ENCODE results near the gene MAPK11. TPM values are rescaled to one million over a fixed set of nuclear protein-coding genes. Genes with fewer than 3 reads are reported as not detected.

Gene MAPK11
- total and polyA plus RNA-seq, 9 donors = 0.92 to 31.6 (median 12.0) TPM

DNA sequence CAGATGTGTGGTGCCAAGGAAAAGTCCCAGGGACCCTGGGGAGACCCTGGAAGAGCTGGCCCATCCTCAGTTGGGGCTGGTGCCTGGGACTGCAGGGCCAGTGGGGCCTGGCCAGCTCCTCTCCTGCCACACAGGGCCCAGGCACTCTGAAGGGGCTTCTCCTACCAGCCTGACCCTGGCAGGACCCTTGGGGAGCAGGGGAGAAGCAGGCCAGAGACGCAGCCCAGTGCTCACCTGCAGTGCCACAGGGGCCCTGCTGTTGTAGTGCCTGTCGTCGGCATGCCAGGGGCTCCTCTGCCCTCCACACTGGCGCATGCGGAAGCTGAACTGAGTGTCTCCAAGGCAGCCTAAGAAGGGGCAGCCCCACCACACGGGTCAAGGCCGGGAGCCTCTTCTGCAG, 47.5 kb upstream of the MAPK11 start:
- H3K27me3 ChIP-seq = no peaks in the 10 kb centered on the region
- no peak overlapping the region for H3K27ac ChIP-seq
- H3K9me3 ChIP-seq = no peaks in the 10 kb centered on the region
- TF ChIP-seq, protein P1, sequence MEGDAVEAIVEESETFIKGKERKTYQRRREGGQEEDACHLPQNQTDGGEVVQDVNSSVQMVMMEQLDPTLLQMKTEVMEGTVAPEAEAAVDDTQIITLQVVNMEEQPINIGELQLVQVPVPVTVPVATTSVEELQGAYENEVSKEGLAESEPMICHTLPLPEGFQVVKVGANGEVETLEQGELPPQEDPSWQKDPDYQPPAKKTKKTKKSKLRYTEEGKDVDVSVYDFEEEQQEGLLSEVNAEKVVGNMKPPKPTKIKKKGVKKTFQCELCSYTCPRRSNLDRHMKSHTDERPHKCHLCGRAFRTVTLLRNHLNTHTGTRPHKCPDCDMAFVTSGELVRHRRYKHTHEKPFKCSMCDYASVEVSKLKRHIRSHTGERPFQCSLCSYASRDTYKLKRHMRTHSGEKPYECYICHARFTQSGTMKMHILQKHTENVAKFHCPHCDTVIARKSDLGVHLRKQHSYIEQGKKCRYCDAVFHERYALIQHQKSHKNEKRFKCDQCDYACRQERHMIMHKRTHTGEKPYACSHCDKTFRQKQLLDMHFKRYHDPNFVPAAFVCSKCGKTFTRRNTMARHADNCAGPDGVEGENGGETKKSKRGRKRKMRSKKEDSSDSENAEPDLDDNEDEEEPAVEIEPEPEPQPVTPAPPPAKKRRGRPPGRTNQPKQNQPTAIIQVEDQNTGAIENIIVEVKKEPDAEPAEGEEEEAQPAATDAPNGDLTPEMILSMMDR (IDR thresholded peaks at IDR 0.05) = no peak
- TF ChIP-seq EP300 (IDR thresholded peaks at IDR 0.05) (no peak), POLR2A (IDR thresholded peaks at IDR 0.05) (no peak)
- 85 to 89% (median 87%) methylated on average over 7 of the region's 7 CpGs for WGBS, 3 donors
- no peaks in the 10 kb centered on the region for H3K4me1 ChIP-seq (ENCODE audit: insufficient read depth)
- intact Hi-C loops (cut with DNase I) = no loop called here
- no peak overlapping the region for H3K4me3 ChIP-seq
- H3K36me3 ChIP-seq = no peaks in the 10 kb centered on the region
- DNase-seq = no peak

DNA sequence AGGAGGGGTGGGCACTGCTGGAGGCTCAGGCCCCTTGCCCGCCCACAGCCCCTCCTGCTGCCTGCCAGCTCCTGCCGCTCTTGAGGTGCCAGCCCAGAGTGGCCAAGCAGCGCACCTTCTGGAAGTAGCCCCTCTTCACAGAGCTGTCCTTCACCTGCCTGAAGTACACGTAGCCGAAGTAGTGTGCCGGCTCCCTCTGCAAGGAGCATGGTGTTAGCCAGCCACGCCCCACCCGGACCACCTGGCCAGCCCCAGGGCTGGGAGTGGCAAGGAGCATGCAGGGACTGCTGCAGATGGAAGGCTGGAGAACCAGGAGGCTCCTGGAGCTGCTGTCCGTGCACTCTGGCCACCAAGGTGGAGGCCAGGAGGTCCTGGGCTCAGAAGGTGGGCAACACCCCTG, 47.0 kb upstream of the MAPK11 start:
- intact Hi-C loops (cut with DNase I) = no loop called here
- 90 to 94% (median 91%) methylated on average over 9 of the region's 9 CpGs for WGBS, 3 donors
- TF ChIP-seq POLR2A (IDR thresholded peaks at IDR 0.05) = no peak
- TF ChIP-seq, protein P1 (IDR thresholded peaks at IDR 0.05) = no peak
- no peak for TF ChIP-seq EP300 (IDR thresholded peaks at IDR 0.05)
- DNase-seq = no peak
- no peaks in the 10 kb centered on the region for H3K36me3 ChIP-seq
- H3K27me3 ChIP-seq = no peaks in the 10 kb centered on the region
- H3K9me3 ChIP-seq = no peaks in the 10 kb centered on the region
- H3K4me1 ChIP-seq (ENCODE audit: insufficient read depth) = no peaks in the 10 kb centered on the region
- no peak overlapping the region for H3K4me3 ChIP-seq
- no peak overlapping the region for H3K27ac ChIP-seq

DNA sequence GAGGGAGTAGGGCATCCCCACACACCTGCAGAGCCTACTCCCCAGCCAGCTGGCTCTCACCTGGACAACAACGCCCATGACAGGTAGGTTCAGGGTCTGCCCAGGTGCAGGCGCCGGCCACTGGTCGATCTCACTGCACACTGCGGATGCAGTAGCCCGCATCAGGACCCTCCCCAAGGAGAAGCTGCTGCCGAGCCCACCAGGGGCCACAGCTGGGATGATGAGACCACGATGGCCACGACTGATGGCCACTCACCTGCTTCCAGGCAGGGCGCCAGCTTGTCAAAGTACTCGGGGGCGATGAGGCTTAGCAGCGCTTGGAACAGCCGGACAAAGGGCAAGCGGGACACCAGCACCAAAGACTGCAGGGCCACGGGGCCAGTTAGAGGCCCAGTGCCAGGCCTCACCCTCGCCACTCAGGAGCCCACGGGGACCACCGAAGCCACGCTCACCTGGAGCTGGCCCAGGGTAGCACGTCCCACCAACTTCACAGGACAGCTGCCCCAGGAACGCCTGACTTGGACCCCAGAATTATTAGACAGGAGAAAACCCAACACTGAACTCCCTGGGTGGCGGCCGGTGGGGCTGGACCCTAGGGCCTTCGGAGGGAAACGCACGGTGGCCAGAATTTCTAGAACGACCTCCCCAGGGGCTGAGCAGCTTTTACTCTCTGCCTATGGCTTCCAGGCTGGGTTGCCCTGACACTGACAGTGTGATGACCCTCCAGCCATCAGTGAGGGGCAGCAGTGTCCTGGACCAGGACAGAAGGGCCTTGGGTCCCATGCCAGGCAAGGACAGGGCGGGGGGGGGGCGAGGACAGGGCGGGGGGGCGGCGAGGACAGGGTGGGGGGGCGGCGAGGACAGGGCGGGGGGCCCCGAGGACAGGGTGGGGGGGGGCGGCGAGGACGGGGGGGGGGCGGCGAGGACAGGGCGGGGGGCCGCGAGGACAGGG, 46.2 kb upstream of the MAPK11 start:
- WGBS, 3 donors = 81 to 90% (median 85%) methylated on average over 28 to 35 of the region's 45 CpGs
- H3K4me3 ChIP-seq = no peak overlapping the region
- H3K36me3 ChIP-seq = no peaks in the 10 kb centered on the region
- DNase-seq = no peak
- H3K27me3 ChIP-seq = no peaks in the 10 kb centered on the region
- intact Hi-C loops (cut with DNase I) = no loop called here
- no peaks in the 10 kb centered on the region for H3K9me3 ChIP-seq
- H3K4me1 ChIP-seq (ENCODE audit: insufficient read depth) = no peaks in the 10 kb centered on the region
- no peak overlapping the region for H3K27ac ChIP-seq
- TF ChIP-seq, protein P1 (IDR thresholded peaks at IDR 0.05) = no peak
- TF ChIP-seq POLR2A (IDR thresholded peaks at IDR 0.05) = no peak
- TF ChIP-seq EP300 (IDR thresholded peaks at IDR 0.05) = no peak

DNA sequence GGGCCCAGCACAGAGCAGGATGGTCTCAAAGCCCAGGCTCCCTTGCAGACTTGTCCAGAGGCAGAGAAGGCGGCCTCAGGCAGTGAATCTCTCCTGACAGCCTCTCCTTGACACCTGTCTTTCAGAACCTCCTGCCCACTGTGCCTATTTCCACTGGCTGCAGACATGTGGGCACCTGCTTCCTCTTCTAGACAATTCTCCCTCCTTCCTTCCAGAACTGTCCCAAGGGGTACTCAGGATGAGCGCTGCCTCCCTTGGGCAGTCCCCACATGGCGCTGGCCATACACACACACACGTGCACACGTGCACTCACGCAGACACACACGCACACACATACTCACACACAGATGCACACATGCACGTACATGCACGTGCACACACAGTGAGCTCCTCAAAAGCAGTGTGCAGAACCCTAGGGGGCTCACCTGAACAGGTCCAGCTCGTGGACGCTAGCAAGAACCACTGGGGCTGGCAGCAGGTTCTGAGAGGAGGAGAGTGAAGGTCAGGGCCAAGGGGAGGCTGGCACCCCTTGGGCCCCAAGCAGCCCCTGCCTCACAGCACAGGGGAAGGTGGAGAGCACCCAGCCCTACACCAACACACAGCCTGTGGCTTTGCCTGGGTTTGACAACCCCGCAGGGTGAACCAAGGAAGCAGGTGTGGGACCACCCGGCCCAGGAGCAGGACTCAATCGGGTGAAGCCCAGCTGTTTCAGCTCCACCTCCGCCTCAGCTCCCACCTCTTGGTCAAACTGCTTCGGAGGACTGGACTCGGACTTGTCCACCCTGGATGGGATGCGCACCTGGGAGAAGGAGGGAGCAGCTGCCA, 45.3 kb upstream of the MAPK11 start:
- 84 to 87% (median 85%) methylated on average over 18 of the region's 18 CpGs for WGBS, 3 donors
- H3K9me3 ChIP-seq = no peaks in the 10 kb centered on the region
- H3K4me1 ChIP-seq (ENCODE audit: insufficient read depth) = no peaks in the 10 kb centered on the region
- DNase-seq = no peak
- H3K4me3 ChIP-seq = no peak overlapping the region
- no peaks in the 10 kb centered on the region for H3K36me3 ChIP-seq
- intact Hi-C loops (cut with DNase I) = no loop called here
- TF ChIP-seq, protein P1 (IDR thresholded peaks at IDR 0.05) = no peak
- no peak for TF ChIP-seq EP300 (IDR thresholded peaks at IDR 0.05)
- no peak for TF ChIP-seq POLR2A (IDR thresholded peaks at IDR 0.05)
- H3K27me3 ChIP-seq = no peaks in the 10 kb centered on the region
- H3K27ac ChIP-seq = no peak overlapping the region

All from ovary (tissue), 9 donors.